GM19372 (cell line): ENCODE data around the gene IL36A.

Source experiments
- ATAC-seq: cut with Tn5 transposase; IDR thresholded peaks from one replicate; pipeline ENCODE4 v1.9.1; 2021; ENCODE audit warnings: mild to moderate bottlenecking, low read depth, moderate library complexity; ENCODE audit not compliant: unreplicated experiment

The IL36A gene

DNA sequence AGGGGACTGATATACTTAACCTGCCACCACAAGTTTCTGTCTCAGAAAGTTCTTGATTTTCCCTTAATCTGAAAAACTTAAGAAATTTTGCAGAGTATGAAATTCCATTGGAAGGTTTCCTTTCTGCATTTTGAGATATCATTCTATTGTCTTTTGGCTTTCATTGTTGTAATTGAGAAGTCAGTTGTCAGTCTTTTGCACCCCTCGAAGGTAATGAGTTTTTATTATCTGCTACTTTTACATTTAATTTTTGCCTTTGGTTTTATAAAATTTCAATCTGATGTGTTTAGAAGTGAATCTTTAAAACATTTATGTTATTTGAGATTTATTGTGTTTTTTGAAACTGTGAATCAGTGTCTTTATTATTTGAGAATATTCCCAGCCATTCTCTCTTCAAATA lies 4.8 kb upstream of the IL36A start:
- no peak for ATAC-seq

DNA sequence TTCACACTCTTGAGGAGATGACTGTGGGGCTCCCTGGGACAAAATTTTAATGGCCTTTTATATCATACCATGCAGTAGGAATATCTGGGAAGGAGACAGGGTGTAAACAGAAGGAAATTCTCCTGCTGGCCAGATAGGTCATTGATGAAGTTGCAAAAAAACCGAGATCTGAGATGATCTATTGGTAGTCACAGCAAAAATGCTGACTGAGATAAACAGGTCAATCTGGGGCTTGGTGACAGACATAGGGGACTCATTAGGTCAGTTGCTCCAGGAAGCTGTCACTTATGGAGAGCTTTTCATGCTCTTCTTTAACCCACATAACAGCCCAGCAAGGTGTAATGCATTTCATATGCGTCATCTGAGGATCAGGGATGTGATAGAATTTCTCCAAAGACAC lies 2.6 kb upstream of the IL36A start:
- ATAC-seq: no peak

DNA sequence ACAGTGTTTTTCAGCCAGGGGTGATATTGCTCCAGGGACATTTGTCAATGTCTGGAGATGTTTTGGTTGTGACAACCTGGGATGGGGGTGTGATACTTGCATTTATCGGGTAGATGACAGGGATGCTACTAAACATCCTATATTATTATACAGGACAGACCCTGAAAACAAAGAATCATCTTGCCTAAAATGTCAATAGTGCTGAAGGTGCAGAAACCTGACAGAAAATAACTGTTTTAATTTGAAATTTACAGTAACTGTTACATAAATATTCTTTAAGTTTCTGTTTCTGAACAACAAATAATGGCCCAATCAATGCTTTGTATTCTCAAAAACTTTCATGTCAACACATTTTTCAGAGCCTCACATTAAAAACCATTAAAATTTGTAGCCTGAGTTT lies 2.0 kb downstream of the IL36A start:
- no peak for ATAC-seq

DNA sequence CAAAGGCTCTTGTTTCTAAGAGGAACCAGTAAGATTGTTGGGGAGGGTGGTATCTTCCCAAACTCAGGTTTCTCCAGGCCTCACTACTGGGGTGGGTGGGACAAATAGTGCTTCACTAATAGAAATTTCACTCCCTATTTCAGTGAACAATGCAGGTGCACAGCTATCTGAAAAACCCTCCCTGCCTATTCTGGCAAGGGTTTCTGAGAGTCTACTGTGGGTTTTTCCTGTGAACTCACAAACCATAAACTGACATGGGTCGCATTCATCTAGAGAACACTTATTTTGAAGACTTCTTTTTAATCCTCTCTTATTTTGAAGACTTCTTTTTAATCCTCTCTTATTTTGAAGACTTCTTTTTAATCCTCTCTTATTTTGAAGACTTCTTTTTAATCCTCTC lies 4.4 kb downstream of the IL36A start:
- ATAC-seq: no peak

DNA sequence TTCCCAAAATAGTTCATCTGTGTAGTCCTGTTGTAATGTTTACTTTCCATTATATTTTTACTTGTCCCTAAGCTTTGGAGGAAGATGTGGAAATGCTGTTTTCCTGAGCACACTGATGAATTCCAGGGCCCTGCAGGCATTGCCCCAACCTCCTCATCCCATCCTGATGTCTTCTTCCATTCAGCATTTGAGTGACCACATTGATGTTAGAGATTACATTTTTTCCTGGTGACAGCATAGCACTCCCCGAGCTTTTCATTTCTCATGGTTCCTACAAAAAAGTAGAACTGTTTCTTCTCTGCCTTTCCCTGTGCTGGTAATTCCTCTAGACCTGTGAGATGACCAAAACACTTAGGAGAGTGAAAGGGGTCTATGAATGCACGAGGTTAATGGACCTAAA lies 4.8 kb downstream of the IL36A start:
- no peak for ATAC-seq

DNA sequence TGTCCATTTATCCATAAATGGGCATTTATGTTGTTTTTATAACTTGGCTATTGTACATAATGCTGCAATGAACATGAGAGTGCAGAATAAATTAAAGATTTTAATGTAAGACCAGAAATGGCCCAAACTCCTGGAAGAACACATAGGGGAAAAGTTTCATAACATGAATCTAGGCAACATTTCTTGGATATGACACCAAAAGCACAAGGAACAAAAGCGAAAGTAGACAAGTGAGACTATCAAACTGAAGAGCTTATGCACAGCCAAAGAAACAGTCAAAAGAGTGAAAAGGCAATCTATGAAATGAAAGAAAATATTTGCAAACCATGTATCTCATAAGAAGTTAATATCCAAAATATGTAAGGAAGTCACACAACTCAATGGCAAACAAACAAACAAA lies 5.8 kb downstream of the IL36A start:
- no peak for ATAC-seq

DNA sequence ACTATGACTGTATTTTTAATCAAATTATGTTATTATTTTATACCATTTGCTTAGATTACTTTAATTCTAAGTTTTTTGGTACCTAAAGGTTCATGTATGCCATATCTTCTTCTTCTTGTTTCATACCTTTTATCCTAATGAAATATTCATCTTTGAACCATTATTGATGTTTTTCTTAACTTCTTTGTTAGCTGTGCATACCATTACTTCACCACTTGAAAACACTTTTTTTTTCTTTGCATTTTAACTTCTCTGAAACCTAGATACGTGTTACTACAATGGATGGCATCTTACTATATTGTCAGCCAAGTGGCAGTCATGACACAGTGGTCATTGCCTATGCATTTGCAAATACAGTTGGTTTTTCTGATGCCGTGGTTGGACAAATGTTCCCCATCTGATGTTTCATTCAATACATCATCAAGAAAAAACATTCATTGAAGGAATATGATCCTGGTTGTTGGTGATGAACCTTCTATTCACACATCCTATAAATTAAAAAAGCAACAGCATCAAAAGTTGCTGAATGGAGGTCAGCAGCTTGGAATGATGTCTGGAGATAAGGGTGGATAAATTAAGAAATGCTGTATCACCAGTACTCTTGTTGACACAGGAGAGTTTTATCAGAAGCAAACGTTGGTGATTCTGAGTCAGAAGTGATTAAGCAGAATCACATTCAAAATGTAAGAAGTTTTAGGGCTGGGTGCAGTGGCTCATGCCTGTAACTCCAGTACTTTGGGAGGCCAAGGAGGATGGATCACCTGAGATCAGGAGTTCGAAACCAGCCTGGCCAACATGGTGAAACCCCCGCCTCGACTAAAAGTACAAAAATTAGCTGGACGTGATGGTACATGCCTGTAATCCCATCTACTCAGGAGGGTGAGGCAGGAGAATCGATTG lies 7.4 kb downstream of the IL36A start:
- ATAC-seq: no peak

DNA sequence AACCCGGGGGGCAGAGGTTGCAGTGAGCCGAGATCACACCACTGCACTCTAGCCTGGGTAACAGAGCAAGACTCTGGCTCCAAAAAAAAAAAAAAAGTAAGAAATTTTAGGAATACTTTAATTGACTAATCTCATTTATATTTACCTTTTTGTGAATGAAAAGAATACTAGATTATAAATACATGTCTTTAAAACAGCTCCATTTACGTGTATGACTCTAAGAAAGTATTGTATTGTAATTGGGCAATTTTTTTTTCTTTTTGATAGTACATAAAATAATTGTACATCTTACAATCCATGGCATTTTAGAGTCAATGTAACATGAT lies 8.0 kb downstream of the IL36A start:
- no peak for ATAC-seq

DNA sequence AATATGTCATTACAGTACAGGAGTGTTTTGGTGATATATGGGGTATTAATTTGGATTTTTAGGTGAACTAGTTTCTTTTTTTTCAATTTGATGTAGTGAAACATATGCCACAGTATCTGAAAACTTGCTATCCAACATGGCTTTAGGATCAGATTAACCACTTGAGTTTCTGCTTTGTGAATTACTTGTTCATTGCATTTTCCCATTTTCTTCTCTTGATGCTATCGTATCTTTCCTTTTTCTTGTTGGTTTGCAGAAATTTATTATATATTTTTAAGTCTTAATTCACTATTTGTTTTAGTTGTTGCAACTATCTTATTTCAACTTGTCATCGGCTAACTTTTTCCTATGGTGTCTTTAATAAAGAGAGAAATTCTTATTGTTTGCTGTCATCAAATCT lies 8.8 kb downstream of the IL36A start:
- no peak for ATAC-seq

DNA sequence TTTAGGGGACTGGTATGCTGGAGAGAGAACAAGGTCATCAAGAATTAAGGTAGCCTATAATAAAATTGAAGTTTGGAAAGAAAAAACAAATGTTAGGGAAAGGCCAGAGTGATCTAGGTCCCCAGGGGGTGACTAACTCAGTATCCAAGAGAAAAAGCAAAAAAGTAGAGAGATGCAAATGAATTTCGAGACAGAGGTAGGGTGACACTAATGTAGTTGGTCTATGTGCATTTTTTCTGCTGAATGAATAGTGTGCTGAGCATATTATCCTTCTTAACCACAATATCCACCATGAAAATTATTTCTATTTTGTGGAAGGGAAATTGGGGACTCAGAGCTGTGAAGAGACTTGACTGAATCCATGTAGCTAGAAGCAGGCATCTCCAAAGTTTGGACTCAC lies 9.8 kb downstream of the IL36A start:
- ATAC-seq: no peak

DNA sequence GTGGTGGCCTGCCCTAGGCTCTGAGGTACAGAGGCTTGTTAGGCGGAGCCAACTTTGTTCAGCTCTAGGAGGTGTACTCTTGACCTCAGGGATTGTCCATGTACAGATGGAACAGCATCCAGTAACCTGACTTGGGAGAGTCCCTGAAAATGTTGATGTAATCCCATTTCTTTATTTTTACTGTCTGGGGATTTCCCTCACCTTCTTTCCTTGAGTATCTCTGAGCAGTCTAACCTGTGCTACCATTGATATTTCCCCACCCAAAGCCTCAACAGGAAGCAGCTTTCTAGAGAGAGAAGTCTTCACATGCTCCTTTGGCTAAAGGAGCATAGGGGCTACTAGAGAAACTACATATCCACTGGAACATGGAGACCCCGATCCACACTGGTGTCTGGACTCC lies 10.4 kb downstream of the IL36A start:
- ATAC-seq: no peak

DNA sequence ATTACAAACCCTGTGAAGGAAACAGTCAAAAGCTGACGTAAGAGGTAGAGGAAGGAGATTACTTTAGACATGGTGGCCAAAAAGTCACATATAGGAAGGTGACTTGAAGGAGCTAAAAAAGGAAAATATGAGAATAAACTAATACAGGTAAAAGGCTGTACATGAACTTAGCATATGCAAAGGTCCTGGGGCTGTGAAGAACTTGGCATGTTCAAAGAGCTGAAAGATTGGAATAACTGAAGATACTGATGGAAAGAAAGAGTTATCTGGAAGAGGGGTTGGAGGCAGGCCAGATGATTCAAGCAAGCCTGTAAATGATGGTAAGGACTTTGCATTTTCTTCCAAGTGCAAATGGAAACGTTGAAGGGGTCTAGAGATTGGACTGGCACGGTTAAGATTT lies 13.2 kb downstream of the IL36A start:
- ATAC-seq: no peak

DNA sequence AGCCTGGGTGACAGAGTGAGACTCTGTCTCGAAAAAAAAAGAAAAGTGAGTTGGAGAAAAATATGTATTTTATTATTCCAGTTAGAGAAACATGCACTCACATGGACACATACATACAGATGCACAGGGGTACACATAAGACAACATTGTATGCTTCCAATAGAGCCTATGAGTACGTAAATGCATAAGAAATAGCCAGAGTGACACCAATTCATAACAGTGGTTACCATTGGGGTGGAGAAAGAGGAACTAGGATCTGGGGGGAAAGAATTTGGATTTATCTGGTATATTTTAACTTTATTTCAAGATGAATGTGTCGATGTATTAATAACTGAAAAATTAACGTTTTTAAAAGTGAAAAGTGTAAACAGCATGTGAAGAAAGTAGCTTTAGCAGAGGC lies 16.1 kb downstream of the IL36A start:
- no peak for ATAC-seq

DNA sequence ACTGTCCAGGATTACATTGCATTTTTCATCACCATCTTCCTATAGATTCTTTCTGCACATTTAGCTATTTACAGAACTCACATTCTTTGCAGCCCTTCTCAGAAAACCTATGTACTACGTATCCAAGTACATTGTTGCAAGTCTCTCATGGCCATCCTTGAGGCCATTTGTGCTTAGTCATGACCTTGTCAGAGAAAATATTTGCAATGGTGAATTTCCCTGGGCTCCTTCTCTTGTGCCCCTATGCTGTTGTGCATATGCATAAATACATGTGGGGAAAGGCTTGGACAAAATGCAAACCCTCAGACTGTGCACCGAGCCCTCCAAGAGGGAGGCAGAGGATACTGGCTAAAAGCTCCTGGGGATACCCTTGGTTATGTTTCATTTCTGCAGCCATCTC lies 19.5 kb downstream of the IL36A start:
- ATAC-seq: no peak

DNA sequence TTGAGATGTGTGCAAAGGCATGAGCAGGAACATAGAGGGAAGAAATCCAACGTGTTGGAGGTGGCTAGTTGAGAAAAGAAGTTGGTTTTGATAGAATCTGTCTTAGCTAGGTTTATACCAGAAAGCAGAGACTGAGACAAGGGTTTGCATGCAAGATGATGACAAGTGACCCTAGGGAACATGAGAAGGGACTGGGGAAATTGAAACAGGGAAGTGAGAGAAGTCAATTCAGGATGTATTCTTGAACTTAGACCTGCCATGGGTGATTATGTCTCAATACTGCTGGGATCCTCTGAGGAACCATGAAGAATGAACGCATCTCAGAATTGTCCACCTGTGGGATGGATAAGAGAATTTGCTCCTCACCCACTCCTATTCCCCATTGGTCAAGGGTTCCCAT lies 20.5 kb downstream of the IL36A start:
- ATAC-seq: no peak

DNA sequence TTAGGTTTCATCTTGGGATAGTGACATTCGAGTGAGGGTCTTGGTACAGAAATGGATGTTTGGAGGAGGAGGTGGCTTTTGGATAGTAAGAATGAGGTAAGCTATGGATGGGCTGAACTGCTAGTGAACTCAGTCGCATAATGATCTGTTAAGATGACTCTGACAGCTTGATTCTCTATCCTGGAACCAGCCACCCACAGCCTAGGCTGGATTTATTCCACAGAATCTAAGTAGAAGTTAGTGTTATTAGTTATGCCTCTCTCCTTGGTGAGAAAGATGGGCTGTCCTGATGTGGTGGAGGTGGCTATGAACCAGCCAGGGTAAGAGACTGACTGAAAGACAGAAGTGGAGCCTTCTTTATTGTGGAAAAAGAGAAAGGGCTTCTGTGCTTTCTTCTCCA lies 22.4 kb downstream of the IL36A start:
- ATAC-seq: no peak

DNA sequence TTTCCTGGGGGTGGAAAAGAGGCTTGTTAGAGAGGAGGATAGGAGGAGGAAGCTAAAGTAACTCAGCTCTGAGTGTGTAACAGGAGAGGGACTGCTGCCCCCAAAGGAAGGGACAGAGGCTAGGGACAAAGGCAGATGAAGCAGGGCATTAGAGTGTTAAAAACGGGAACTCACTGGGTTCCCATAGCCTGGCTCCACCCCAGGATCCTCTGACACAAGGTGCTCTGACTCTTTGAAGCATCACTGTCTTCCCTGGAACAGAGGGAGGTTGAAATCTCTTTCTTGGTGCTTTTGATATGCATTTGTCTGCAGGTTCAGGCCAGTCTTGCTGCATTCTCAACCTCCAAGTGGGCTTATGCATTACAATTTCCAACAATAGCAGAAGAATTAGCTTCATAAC lies 22.9 kb downstream of the IL36A start:
- no peak for ATAC-seq

DNA sequence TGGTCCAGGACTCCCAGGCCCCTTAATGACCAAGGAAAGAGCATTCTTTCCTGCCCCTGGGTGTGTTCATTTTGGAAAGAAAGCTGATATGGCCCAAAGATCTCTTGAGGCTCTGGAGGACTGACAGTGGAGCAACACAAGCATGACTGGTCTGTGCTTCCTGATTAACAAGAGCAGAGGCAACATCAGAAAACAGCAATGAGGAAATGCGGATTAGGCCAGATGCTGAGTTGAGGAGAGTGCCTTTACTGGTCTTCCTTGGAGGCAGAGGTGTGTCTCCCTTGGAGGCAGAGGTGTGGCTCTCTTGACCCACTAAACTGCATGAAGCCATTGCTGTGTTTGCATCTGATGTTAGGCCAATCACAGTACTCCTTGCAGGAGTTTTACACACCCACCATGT lies 27.5 kb downstream of the IL36A start:
- ATAC-seq: no peak

DNA sequence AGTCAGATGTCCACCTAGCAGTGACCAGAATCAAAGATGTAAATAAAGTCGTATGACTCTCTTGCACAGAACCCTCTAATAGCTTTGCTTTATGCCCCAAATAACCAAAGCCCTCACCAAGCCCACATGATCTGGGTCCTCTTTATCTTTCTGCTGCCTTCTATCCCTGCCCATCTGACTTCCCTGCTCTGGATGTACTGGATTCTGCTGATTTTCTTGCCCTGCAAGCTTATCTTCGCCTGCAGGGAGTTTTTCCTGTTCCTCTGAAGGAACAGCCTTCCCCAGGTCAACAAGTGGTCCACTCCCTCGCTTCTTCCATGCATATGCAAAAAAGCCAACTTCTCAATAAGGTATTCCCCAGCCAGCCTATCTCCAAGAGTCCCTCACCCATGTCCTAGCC lies 28.8 kb downstream of the IL36A start:
- ATAC-seq: no peak

DNA sequence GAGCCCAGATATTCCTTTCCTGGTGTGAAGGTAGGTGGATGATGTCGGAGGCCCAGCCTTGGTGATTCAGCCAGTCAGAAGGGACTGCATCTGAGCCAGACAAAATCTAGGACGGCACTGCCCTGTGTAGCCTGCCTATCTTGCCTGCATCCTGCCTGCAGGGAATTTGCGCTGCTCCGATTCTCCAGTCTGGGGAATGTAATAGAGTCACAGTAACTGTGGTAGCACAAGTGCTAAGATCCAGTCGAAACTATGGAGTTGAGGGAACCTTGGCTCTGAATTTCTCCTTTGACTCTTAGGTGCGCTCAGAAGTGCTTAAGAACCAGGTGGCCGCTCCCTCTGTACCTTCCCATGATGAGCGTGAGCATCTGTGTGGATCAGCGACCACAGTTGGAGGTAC lies 31.5 kb downstream of the IL36A start:
- no peak for ATAC-seq

DNA sequence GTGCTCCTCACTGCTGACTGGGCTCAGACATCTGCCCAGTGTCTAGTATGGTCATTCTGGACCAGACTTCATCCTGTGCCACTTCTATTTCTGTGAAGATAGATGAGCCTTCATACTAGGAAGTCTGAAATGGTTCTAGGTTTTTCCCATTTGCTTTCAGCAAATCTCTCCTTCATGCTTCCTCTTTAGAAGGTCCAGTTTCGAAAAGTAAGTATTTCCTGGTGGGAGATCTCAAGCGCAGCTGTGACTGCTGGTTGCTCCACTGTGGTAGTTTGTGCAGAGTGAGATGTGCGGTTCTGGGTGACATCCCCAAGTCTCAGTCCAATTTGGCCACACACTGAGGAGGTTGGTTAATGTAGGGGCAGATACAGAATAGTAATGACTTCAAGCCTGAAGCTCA lies 33.0 kb downstream of the IL36A start:
- no peak for ATAC-seq

DNA sequence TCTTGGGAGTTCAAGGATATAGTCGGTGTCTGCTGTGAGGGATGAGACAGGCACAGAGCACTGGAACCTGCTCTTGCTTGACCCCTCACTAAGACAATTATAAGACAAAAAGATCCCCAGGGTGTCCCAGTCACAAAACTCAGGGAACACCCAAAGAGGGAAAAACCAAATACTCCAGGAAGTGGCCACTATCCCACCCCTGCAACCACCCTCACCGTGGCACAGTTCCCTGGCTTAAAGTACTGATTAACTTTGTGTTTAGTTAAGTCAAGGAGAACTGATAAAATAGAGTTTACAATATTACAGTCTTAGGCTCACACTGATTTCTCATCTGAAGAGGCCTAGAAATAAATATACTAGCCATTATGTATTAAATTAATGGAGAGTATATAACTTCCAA lies 33.9 kb downstream of the IL36A start:
- no peak for ATAC-seq

DNA sequence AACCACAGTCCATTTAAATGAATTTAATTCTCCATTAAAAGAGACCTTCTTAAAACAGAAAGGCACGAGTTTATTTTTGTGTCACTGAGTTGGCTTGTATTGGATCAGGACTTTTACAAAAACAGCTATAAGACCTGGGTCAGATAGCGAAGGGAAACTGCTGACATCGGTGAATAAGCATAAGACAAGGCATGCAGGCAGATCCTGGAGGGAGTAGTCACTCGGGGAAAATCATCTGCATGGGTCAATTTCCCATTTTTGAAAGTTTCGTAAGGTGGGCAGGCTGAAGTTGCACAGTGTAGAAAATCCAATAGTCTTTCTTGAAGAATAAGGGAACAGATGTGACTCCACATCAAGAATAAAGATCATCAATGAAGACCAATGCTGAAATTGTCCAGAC lies 34.5 kb downstream of the IL36A start:
- ATAC-seq: no peak
